ENCODE measurements around the gene FTO.

The FTO gene

GRCh38 chr16:53895433-53895832 is 191.5 kb downstream of the FTO start:
- no peak for DNase-seq (ENCODE audit: low spot score)
- no peak for FAIRE-seq

GRCh38 chr16:53895851-53896250 is 191.9 kb downstream of the FTO start:
- no peak for FAIRE-seq
- no peak for DNase-seq (ENCODE audit: low spot score)

- no peak for DNase-seq (ENCODE audit: low spot score)
- FAIRE-seq, result no peak
Observed at GRCh38 chr16:53896722-53897121, 192.8 kb downstream of the FTO start.

- FAIRE-seq (no peak), DNase-seq (ENCODE audit: low spot score) (no peak)
Observed at GRCh38 chr16:53898993-53899392, 195.0 kb downstream of the FTO start.

GRCh38 chr16:53899431-53899830 is 195.5 kb downstream of the FTO start:
- DNase-seq (ENCODE audit: low spot score) (no peak), FAIRE-seq (no peak)

GRCh38 chr16:53900667-53901066 is 196.7 kb downstream of the FTO start:
- FAIRE-seq (no peak), DNase-seq (ENCODE audit: low spot score) (no peak)

DNA sequence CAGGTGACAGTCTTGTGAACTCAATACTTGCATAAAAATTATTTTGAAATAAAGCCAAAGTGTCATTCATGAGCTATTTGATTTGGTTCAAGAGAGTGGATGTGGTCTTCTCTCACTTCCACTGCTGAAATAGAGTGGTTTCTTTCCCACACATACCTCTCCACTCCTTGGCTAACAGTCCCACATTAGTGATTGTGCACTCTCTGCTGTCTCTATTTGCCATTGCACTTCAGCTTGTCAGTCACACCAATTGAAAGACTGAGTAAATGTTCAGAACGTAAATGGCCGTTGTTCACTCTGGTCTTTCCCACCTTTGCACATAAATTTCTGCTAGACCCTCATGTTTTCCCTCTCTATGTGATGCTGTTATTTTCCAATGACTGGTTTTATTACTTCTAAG is 197.5 kb downstream of the FTO start:
- no peak for FAIRE-seq
- DNase-seq (ENCODE audit: low spot score), result no peak

GRCh38 chr16:53904533-53904932 is 200.6 kb downstream of the FTO start:
- FAIRE-seq, result no peak
- no peak for DNase-seq (ENCODE audit: low spot score)

- FAIRE-seq (no peak), DNase-seq (ENCODE audit: low spot score) (no peak)
Observed at GRCh38 chr16:53905028-53905427, 201.1 kb downstream of the FTO start.

DNA sequence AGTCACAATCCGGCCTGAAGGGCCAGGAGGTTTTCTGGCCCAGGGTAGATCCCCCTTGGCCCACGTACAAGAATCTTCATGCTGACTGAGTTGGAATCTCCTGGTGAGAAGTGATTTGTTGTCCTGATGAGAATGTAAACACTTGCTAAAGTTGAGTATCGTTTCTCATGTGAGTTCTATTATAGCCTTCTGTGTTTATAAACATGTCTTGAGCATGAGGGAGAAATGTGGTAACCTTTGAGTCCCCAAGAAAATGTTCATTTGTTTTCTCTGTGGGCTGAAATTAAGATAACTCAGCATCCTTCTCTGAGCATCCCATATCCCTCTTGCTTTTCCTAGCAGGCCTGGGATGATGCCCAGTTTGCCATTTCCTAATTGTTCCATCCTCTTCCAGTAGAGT is 204.8 kb downstream of the FTO start:
- FAIRE-seq, result no peak
- no peak for DNase-seq (ENCODE audit: low spot score)

DNA sequence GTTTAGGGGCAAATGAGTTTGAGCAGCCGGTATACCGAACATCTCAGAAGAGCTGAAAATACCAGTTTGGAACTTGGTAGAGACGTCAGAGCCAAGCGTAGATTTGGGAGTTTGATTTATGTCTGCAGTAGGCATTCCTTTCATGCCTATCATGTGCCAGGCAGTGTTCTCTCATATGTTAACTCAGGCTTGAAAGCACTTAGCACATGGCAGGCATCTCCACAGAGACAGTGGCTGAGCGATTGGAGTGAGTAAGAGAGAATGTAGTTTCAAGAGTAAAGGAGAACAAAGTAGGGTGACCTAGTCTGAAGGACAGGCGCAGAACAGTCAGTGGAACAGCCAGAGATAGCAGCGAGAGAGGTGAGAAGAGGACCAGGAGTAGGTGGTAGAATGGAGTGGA is 207.0 kb downstream of the FTO start:
- FAIRE-seq, result no peak
- no peak for DNase-seq (ENCODE audit: low spot score)

- no peak for FAIRE-seq
- no peak for DNase-seq (ENCODE audit: low spot score)
Observed at GRCh38 chr16:53911513-53911912, 207.6 kb downstream of the FTO start.

GRCh38 chr16:53912155-53912554 is 208.2 kb downstream of the FTO start:
- FAIRE-seq, result no peak

GRCh38 chr16:53913099-53913870 is 209.3 kb downstream of the FTO start:
- DNase-seq (ENCODE audit: low spot score) (peak; percentile 54), FAIRE-seq (no peak)

More at GRCh38 chr16:53912155-53912554, 208.2 kb downstream of the FTO start:
- no peak for DNase-seq (ENCODE audit: low spot score)

DNA sequence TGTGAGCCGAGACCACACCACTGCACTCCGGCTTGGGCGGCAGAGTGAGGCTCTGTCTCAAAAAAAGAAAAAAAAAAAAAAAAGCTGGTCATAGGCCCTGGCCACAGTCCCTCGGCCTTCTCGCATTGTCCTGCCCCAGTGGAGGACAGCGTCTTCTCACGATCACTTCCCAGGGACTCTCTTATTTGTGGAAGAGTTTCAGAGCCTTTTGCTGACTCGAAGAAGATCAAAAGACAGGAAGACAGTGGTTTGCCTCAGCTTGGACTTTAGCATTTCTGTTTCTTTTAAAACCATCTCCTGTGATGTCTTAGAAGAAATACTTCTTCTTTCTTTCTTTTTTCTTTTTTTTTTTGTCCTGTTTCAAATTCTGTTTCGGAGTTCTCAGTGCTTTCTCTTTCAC is 210.0 kb downstream of the FTO start:
- FAIRE-seq (no peak), DNase-seq (ENCODE audit: low spot score) (no peak)

GRCh38 chr16:53914736-53915135 is 210.8 kb downstream of the FTO start:
- DNase-seq (ENCODE audit: low spot score) (no peak), FAIRE-seq (no peak)

GRCh38 chr16:53915452-53916160 is 211.7 kb downstream of the FTO start:
- FAIRE-seq, result no peak

DNA sequence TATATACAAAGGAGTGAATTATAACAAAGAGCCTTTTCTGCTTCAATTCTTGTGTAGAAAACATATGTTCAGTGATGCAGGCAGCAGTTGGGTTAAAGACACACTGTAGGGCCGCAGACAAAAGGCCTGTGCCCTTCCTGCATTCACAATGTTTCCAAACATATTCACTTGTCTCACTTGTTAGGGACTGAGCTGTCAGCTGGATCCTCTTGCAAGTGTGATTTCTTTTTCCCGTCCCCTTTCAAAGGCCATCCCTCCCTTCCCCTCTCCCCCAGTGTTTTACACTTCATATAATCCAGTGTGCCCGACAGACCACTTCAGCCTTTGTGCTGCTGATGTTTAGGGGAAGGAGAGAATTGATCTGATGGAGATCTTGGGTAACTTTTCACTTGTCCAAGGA is 217.0 kb downstream of the FTO start:
- FAIRE-seq (no peak), DNase-seq (ENCODE audit: low spot score) (no peak)

More at GRCh38 chr16:53915452-53916160, 211.7 kb downstream of the FTO start:
- no peak for DNase-seq (ENCODE audit: low spot score)

- no peak for DNase-seq (ENCODE audit: low spot score)
- FAIRE-seq, result no peak
Observed at GRCh38 chr16:53922067-53922806, 218.3 kb downstream of the FTO start.

DNA sequence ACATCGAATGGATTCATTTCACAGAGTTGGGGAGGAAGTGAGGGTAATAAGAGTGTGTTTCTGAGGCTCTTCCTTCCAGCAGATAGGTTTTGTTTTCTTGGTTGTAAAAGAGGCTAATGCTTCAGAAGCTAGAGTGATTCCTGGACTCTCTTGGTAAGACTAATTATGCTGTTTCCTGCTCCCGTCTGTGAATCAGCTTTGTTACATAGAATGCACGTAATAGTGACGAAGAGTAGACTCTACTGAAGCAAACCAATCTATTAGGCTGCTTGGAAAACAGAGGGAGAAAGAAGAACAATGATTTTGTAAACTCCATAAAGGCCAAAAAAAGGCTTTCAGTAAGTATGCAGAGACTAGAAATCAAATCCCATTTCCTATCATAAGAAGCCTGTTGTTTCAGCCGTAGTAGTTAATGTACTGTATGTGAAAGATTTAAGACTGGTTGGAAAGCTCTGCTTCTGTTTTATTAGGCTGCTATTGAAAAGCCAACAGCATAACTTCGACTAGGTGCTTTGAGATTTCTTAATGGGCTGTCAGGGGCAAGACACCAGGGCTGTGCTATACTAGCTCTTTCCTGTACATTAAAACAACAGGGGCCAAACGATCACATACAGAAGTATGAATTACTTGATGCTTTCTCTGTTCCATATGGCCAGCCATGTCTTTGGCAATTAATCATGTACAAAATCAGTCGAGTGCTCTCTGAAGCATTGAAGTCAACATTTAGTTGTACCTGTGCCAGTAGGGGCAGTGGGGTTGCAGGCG is 219.0 kb downstream of the FTO start:
- no peak for FAIRE-seq
- DNase-seq (ENCODE audit: low spot score), result no peak

- no peak for FAIRE-seq
- no peak for DNase-seq (ENCODE audit: low spot score)
Observed at GRCh38 chr16:53924331-53925106, 220.6 kb downstream of the FTO start.
